GM18508 (cell line): ENCODE measurements around the gene GOT1.

Experiments used
- ATAC-seq: cut with Tn5 transposase; IDR thresholded peaks from one replicate; pipeline ENCODE4 v1.9.1; 2021; ENCODE audit warnings: moderate number of reproducible peaks; ENCODE audit not compliant: insufficient read depth, unreplicated experiment

GOT1 gene

DNA sequence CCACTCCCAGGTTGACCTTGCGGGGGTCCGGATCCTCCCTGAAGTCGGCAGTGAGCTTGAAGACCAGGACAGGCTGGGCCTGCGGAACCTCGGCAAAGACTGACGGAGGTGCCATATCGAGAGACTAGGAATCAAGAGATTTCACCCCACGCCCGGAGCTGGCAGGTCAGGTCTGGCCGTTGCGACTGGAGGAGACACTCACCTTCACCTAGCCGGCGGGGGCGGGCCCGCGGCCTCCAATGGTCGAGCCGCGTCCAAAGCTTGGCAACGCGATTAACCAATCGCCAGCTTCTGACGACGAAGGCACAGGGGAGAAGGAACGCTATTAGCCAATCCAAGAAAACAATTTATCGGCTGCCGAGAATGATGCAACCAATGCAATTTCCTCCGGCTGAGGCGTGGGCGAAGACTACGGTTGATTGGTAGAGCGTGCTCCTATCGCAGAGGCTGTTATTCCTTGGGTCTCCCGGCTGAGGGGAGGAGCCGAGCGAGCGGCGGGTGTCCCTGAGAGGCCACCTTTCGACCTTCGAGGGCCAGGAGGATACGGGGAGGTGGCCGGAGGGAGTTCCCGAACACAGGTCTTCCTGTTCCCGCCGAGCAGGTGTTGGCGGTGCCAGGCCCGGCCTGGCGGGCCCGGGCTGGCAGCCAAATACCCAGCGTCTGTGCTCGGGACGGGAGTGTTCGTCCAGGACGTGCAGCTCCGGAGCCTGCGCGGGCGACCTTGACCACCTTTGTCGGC lies at the start of gene GOT1:
Gene GOT1, minus strand, starts transcription at position 174 of the 739 bp plus-strand sequence. Its CDS starts 59 bp downstream, at position 115.
- peak; percentile 94 for ATAC-seq

DNA sequence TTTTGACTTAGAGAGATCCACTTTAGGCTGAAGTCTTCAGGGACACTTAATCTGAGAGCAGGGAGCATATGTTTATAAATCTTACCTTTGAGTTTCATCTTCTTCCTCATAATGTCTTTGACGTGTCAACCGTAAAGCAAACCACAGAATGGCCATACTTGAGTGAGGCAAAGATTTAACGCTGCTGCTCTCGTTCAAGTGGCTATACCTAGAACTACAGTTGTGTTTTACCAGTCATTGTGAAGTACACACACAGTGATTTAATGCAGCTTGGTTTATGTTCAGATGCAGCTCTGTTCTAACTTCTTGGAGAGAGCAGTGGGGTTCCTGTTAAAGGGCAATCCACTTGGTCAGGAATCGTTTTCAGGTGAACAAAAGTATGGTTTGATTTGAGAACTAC lies 39.9 kb upstream of the GOT1 start:
- no peak for ATAC-seq

DNA sequence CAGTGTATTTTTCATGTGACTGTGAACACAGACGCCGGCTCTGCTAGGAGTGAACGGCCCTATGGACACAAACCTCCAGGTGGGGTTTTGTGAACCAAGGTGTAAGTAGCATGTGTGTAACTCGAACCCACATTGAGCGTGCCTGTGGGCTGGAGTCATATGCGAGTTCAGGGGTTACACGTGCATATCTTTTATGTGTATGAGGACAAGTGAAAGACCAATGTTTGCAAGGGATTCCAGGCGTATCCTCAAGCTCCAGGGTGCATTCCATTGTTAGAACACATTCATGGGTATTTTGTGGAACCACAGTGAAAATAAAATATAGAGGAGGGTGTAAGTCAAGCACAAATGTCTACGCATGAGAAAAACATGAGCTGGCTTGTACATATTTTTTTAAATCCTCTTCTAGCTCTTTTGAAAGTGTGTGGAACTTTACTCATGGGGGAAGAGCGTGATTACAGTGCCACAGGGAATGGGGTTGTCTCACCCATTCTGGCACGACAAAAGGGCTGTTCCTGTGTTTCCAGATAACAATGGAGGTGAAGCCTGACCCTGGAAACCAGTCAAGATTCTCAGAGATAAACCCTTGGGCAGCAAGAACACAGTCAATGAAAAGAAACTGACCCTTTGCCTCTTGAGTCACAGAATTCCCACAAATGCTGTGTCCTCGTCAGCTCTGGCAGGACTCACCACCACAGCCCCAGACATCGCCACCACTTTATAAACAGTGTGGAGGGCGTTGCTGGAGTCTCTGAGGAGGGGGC lies 37.0 kb upstream of the GOT1 start:
- ATAC-seq: no peak

DNA sequence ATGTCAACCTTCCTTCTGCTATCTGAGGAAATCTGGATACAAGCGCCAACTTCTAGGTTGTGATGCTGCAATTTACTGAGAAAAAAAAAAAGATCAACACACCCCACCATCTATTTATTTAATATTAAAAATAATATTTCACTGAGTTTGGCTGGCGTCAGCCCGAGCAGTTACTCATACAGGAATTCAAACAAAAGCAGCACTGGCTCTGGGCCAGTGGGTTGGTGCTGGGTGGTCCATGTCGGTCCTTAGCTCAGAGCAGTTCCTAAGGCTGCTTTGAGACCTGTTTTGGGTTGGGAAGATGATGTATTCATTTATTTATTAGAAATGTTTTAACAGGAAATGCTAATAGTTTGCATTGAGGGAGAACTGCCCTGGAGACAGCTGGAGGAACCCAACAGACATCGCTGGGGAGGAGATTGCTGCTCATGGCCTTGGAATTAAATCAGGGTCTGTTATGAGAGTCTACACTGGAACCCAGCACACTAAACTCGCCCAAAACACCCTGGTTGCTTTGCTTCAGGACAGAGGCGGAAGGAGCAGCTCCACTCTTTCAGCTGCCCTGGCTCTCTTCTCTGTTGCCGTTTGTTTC lies 36.3 kb upstream of the GOT1 start:
- ATAC-seq: no peak

DNA sequence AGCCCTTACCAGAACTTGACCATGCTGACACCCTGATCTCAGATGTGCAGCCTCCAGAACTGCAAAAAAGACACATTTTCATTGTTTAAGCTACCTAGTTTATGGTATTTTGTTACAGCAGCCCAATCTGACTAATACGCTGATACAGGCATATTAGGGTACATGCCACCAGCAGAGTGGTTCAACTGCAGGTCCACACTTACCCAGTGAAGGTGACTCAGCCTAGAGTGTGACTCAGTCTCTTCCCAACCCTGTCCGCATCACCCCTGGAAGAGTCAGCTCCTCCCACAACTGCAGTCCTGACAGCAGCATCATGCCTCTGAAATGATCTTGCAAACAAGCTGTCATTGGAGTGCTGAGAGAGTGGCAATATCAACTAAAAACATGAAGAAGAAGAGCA lies 30.8 kb upstream of the GOT1 start:
- no peak for ATAC-seq

DNA sequence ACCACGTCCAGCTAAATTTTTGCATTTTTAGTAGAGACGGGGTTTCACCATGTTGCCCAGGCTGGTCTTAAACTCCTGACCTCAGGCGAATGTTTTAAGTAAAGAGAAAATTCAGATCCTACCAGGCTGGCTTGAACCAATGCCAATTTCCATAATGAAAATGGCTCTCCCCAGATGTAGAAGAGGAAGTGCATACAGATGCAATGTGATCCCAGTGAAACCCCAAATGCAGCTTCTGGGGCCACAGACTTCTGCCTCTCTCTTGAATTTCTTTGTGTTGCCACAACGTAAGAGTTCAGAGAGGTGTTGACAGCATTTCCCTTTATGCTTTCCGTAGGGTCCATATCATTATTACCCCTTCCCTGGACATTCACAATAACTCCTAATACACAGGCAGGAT lies 29.6 kb upstream of the GOT1 start:
- no peak for ATAC-seq

DNA sequence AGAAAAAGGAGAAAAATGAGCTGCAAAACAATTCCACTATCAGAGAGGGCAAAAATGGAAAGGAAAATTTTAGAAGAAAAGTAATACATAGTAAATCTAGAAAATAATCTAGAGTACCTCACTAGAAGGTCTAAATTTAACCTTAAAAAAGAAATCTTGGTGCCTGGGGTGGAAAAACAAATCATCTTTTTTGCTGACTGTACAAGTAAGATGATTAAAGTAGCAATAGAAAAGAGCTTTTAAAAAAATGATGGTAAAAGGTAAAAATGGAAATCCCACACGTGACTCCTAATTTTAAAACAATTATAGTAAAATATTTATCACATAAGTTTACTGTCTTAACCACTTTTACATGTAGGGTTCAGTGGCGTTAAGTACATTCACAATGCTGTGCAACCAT lies 28.8 kb upstream of the GOT1 start:
- no peak for ATAC-seq

DNA sequence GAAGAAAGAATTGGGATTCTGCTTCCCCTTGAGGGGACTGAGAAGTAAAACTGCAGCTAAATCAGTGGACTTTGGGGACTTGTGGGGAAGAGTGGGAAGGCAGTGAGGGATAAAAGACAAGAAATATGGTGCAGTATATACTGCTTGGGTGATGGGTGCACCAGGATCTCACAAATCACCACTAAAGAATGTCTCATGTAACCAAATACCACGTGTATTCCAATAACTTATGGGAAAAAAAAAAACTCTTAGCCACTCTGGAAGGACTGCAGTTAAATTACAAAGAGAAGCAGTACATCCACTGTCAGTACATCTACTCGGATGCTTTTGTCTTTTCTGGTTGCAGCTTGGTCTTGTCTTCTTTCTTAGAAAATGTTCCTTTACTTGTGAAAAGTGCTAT lies 27.4 kb upstream of the GOT1 start:
- no peak for ATAC-seq

DNA sequence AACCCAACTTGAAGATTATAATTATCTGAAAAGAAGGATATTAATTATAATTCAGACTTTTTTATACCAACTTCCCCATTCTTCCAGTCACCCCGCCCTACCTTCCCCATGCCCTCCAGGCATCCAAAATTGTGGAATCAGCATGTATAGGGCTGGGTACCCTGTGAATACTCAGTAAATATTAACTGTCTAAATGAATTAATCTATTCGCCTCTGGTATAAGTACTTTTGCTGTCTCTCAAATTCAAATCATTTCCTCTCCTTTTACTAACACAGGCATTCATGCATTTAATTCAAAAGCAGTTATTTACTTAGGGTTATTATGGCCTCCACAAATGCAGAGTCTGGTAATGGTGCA lies 26.5 kb upstream of the GOT1 start:
- ATAC-seq: no peak

DNA sequence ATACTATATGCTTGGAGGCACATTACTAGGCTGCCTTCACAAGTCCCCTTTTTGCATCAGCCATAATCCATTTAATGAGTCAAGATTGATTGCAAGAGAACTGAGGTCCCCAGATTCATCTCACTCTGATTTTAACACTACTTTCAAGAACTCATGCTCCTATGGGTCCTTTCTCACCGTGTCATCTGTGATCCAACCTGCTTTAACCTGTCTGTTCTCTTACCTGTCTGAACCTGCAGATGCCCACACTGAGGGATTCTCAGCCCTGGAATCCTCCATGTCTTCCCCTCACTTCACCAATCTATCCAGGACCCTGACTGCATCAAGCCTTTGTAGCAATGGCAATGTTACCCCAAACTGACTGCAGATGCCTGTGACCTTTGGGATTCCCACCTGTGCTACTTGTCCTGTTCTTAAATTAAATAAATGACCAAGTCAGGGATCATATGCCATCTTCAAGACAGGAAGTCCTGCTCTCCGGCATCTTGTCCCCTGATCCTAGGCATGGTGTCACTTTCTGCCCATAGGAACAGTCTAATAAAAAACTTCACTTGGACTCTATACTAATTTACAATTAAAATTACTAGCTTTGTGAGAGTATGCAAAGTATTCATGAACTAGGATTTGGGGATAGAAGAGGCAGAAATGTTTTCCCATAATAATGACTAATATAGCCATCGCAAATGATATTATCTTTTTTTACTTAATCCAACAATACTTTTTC lies 25.9 kb upstream of the GOT1 start:
- no peak for ATAC-seq

DNA sequence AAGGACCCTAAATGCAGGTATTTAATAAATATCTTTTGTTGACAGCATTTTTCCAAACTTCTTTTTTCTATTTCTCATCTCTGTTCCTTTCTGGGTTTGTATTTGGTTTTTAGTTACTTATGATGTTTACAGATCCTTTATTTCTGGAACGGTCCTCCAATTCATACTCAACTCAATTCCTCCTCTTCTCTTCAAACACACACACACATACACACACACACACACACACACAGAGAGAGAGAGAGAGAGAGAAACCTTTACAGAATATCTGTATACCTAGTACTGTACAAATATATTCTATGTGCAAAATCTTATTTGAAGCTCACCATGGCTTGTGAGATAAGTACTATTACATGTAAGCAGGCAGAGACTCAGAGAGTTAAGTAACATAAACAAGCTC lies 21.6 kb upstream of the GOT1 start:
- ATAC-seq: no peak

DNA sequence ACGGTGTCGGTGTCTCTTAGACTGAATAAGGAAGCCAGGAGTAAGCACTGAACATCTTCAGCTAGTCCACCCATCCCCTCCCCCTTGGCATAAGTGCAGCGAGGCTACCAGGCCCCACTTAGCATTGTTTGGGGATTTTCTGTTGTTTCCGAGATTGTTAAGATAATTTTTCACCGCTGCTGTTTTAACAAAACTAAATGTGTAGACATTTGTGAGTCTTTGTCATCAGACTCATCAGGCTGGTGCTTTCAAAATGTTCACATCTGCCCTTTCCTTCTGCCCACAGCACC lies 21.0 kb upstream of the GOT1 start:
- no peak for ATAC-seq

DNA sequence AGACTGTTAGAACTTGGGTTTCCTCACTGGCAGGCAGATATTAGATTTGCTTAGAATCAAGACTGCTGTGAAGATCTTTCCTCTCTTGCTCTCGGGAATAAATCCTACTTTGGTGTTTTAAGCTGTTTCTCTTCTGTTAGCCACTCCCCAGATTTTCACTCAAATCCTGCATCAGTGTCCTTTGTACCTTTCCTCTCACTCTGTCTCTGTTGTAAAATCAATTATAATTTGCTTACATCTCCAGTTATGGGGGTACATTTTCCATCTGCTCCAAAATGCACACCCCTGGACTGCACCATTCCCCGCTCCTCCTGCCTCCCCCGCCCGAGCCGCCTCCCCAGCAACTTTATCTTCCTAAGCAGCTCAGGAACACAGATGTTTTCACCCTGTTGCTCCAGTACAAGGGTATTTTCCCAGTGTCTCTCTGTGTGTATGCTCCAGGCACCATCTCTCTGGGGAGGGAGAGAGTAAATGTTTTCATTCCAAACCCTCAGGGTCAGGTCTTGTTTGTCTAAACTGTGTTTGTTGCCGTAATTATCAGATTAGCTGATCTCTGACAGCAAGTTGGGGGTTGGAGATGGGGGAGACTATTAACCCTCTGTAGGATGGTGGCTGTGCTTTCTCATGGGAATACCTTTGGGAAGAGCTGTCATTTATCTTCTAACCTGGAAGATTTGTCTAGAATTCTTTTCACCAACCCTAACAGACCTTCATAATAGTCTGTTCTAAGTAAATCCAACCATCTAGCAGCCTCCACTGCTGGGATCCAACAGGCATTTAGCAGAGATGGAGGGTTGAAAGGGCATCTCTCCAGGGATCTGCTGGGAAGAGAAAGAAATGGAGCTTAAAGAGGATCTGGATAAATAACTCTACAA lies 20.4 kb upstream of the GOT1 start:
- ATAC-seq: no peak

DNA sequence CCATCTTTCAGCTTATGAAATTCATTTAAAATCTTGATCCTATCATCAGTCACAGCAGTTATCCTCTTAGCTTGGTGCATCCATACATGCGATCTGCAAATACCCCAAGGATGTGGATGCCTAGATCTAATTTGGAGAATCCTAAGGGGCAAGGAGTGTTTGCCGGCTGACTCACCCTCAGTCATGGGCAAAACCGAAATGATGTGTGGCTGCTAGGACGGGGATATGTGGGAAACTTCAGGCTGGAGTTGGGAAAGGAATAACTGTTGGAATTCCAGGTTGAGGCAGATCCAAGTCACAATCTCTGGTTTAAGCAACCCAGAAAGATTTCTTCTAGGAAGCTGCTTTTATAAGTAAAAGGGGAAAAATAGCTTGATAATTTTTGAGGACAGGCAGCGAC lies 19.7 kb upstream of the GOT1 start:
- no peak for ATAC-seq

DNA sequence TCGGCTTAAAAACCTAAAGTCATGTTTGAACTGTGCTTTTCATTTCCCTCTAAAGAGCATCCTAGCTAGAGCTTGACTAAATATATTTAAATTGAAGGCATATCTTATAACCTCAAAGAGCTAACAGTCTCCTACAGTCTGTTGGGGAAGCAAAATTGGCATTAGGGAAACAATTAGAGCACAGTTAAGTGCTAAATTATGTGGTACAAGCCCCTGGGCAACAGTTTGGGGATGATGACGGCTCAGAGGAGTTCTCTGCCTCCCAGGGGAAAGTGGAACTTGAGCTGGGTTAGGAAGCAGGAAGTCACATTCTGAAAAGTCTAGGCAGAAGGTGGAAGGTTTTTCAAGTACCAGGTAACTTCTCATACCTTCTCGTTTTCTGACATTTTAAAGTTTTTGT lies 18.6 kb upstream of the GOT1 start:
- no peak for ATAC-seq

DNA sequence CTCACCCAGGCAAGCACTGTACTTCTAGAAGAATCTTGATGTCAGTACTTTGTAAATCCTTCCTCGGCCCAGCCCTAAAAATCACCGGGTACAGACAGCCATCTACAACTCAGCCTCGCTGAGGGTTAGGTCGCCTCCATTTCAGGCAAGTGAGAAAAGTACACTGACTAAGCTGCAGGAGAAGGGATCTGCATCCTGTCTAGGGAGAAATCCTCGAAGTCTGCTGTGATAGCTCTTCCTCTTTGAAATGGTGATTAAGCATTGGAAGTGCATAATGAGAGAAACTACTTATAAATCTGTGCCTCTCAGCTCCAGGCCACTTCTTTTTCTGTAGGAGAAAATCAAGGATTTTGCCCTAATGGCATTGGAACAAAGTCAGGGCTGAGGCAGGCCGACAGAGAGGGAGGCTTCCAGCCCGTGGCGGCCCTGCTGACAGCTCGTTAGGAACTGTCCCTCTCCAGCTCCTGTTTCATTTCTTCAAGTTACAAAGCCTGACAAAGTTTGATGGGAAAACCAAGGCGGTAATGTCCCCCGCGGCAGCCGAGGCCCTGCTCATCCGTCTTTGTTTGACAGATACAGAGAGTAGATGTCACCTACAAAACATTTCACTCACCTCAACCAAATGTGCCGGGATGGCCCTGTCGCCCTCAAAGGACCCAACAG lies 14.1 kb upstream of the GOT1 start:
- no peak for ATAC-seq

DNA sequence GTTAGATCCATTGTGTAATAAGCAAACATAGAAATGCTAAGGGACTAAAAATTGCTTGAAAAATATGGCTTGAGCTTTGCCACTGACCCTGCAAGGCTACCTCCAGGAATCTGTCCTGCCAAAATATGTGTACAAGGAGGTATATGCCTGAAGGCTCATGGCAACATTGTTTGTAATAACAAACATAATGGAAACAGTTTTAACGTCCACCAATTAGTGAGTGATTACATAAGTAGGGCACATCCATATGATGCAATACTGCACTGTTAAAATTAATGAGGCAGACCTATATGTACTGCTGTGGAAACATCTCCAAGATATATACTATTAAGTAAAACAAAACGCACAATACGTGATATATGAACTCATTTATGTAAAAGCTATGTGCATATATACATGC lies 13.1 kb upstream of the GOT1 start:
- no peak for ATAC-seq

DNA sequence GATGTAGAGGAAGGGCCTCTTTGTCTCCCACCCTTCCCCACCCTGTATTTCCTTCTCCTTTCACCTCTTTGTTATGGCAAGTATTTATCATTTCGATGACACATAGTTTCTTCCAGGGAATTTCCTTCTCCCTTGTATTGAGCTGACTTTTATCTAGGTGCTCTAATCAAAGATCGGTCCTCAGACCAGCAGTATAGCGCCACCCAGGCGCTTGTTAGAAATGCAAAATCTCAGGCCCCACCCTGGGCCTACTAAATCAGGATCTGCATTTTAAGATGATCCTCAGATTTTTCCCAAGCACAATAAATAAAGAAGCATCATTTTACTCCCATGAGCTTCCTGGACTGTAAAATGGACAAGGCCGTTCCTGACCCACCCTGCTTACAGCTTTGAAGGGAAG lies 12.0 kb upstream of the GOT1 start:
- ATAC-seq: no peak

DNA sequence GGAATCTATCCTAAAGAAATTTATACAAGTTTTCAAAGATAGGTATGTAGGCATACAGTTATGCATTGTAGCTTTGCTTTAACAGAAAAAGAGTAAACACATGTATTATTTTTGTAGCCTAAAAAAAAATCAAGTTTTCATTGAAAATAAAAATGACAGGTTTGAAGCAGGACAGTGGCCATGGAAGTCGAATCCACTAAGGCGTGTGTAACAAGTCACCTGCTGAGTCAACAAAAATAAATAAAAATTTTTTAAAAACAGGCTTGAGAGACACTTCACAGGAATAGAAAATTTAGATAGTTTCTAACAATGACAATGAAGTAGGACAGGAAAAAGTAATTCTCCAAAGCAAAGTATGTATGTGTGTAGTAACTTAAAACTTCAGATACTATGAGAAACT lies 8.5 kb upstream of the GOT1 start:
- no peak for ATAC-seq
